Breast epithelium (tissue), 4 donors: ENCODE data around the gene CYREN. TPM values are rescaled to one million over a fixed set of nuclear protein-coding genes. Genes with fewer than 3 reads are reported as not detected.

ENCODE experiments used
- DNase-seq, 2 donors: peaks; one replicate each; pipeline ENCODE4 v3.0.0-alpha.2; 2019; ENCODE audit warnings: low spot score in 2 of 2
- H3K27ac ChIP-seq, 2 donors: fragments of 200-600 bp; sonication (generic) in 1 of 2; one replicate each; pipeline ENCODE4 v1.5.1; 2016 to 2019; ENCODE audit warnings: mild to moderate bottlenecking in 1 of 2
- H3K27me3 ChIP-seq, 2 donors: fragments of 200-600 bp; sonication (generic) in 1 of 2; one replicate each; pipeline versions ENCODE4 v1.5.1 to v1.6.0; 2017 to 2019; ENCODE audit warnings: control low read depth in 1 of 2, mild to moderate bottlenecking in 1 of 2
- H3K36me3 ChIP-seq: fragments of 200-600 bp; one replicate; pipeline ENCODE4 v1.5.1; 2019
- H3K4me1 ChIP-seq, 2 donors: fragments of 200-600 bp; sonication (generic); one replicate each; pipeline ENCODE4 v1.5.1; 2016 to 2019; ENCODE audit warnings: control low read depth in 1 of 2
- H3K4me3 ChIP-seq, 3 donors: fragments of 200-600 bp; sonication (generic); 1 replicate in 2 of 3; 2 replicates in 1 of 3; pipeline ENCODE4 v1.5.1; 2016 to 2019; ENCODE audit warnings: mild to moderate bottlenecking in 3 of 3, moderate library complexity in 2 of 3
- H3K9me3 ChIP-seq, 2 donors: fragments of 200-600 bp; sonication (generic) in 1 of 2; one replicate each; pipeline ENCODE4 v1.5.1; 2016 to 2019; ENCODE audit warnings: control low read depth in 1 of 2
- CTCF ChIP-seq, 3 donors: fragments of 450-650 bp; IDR thresholded peaks; one replicate each; pipeline ENCODE4 v1.5.1; 2016 to 2017; ENCODE audit warnings: antibody characterized with exemption in 3 of 3, mild to moderate bottlenecking in 3 of 3, moderate library complexity in 3 of 3
- POLR2A ChIP-seq: fragments of 450-650 bp; IDR thresholded peaks from one replicate; pipeline ENCODE4 v1.6.1; 2016; ENCODE audit warnings: antibody characterized with exemption, mild to moderate bottlenecking, moderate library complexity
- POLR2AphosphoS5 ChIP-seq, 3 donors: sonication (generic); formaldehyde crosslinking; IDR thresholded peaks; one replicate each; pipeline ENCODE4 v1.6.1; 2017; ENCODE audit warnings: antibody characterized with exemption in 3 of 3
- intact Hi-C: fragments of 100-400 bp; cut with DNase I; formaldehyde crosslinking; loops from one replicate; pipeline ENCODE4 v1.15.1; 2023; ENCODE audit warnings: low total_unique reads
- total RNA-seq, 3 donors: library from RNA; depleted of rRNA; stranded (reverse); fragments of >200 nt; gene quantifications; one replicate each; pipeline ENCODE4 v1.1.0, GENCODE V29; 2016

CYREN gene
- total RNA-seq, 3 donors from 2014 or later: 36.8 to 41.6 (median 41.6) TPM

DNA sequence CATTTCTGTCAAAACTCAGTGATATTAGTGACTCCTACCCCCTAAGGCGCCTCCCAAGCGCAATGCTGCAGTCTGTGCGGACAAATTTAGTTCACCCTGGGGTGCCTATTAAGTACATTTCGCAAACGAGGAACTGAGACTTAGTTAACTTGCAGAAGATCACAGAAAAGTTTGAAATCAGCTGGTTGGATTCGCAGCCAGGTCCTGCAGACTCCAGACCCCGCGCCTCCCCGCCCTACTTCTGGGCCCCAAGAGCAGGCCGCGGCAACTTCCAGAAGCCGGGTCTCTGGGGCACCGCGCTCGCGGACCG, 588 bp downstream of the CYREN start:
- peaks cover 0 to 15% of the 10 kb centered on the region in 2 donors for H3K4me1 ChIP-seq
- intact Hi-C loops: no loop called here
- peaks cover 5% of the 10 kb centered on the region for H3K36me3 ChIP-seq
- H3K4me3 ChIP-seq: peak overlapping the region; percentile 66 to 86 (median 70)
- no peaks in the 10 kb centered on the region for H3K27me3 ChIP-seq
- TF ChIP-seq POLR2AphosphoS5 (IDR thresholded peaks at IDR 0.05) (no peak), CTCF (IDR thresholded peaks at IDR 0.05) (no peak), POLR2A (no peak)
- no peaks in the 10 kb centered on the region for H3K9me3 ChIP-seq
- no peak for DNase-seq
- peak overlapping the region; percentile 94 to 98 for H3K27ac ChIP-seq

- peak overlapping the region; percentile 94 to 98 for H3K27ac ChIP-seq
- H3K27me3 ChIP-seq: no peaks in the 10 kb centered on the region
- peaks cover 0 to 15% of the 10 kb centered on the region in 2 donors for H3K4me1 ChIP-seq
- TF ChIP-seq POLR2A (no peak), CTCF (IDR thresholded peaks at IDR 0.05) (no peak), POLR2AphosphoS5 (IDR thresholded peaks at IDR 0.05) (no peak)
- peaks cover 10% of the 10 kb centered on the region for H3K36me3 ChIP-seq
- no peak for DNase-seq
- H3K4me3 ChIP-seq: peak overlapping the region; percentile 66 to 86 (median 70)
- intact Hi-C loops: no loop called here
- H3K9me3 ChIP-seq: no peaks in the 10 kb centered on the region
These were observed 1.2 kb downstream of the CYREN start for GRCh38 chr7:135169141-135169963.

- Histone ChIP-seq H3K4me1 (peaks cover 0 to 15% of the 10 kb centered on the region in 2 donors), H3K36me3 (peaks cover 11% of the 10 kb centered on the region), H3K4me3 (peak overlapping the region in 1 of 3 donors; percentile 26), H3K27ac (peak overlapping the region; percentile 94 to 98), H3K9me3 (no peaks in the 10 kb centered on the region), H3K27me3 (no peaks in the 10 kb centered on the region)
- intact Hi-C loops: no loop called here
- TF ChIP-seq POLR2A: no peak
- TF ChIP-seq CTCF (IDR thresholded peaks at IDR 0.05): no peak
- no peak for TF ChIP-seq POLR2AphosphoS5 (IDR thresholded peaks at IDR 0.05)
- DNase-seq: no peak
These were observed 1.9 kb downstream of the CYREN start for GRCh38 chr7:135168489-135169140.

- TF ChIP-seq POLR2AphosphoS5 (IDR thresholded peaks at IDR 0.05): no peak
- TF ChIP-seq CTCF (IDR thresholded peaks at IDR 0.05): no peak
- no peak for TF ChIP-seq POLR2A
- Histone ChIP-seq H3K4me3 (peak overlapping the region in 1 of 3 donors; percentile 26), H3K27ac (peak overlapping the region; percentile 94 to 98), H3K4me1 (peaks cover 0 to 15% of the 10 kb centered on the region in 2 donors), H3K36me3 (peaks cover 11% of the 10 kb centered on the region), H3K9me3 (no peaks in the 10 kb centered on the region), H3K27me3 (no peaks in the 10 kb centered on the region)
- DNase-seq: no peak
- intact Hi-C loops: no loop called here
These were observed 2.5 kb downstream of the CYREN start for GRCh38 chr7:135168001-135168400.

- TF ChIP-seq POLR2A (no peak), CTCF (IDR thresholded peaks at IDR 0.05) (no peak), POLR2AphosphoS5 (IDR thresholded peaks at IDR 0.05) (no peak)
- peaks cover 11% of the 10 kb centered on the region for H3K36me3 ChIP-seq
- no peak for DNase-seq
- H3K27ac ChIP-seq: peak overlapping the region; percentile 94 to 98
- intact Hi-C loops: no loop called here
- H3K4me1 ChIP-seq: peaks cover 0 to 15% of the 10 kb centered on the region in 2 donors
- no peaks in the 10 kb centered on the region for H3K27me3 ChIP-seq
- H3K4me3 ChIP-seq: peak overlapping the region in 1 of 3 donors; percentile 26
- H3K9me3 ChIP-seq: no peaks in the 10 kb centered on the region
These were observed 3.1 kb downstream of the CYREN start for GRCh38 chr7:135167365-135167917.
